Activated CD8-positive, alpha-beta memory T cell treated with anti-CD3 and anti-CD28 coated beads for 24 hours (primary cell): ENCODE data around the gene C6orf47.
"Not testable (repeated sequence)": the region's sequence is repeated elsewhere in the genome, so short reads cannot be mapped to it uniquely, and the experiment has no call there.

Source experiments
- DNase-seq: peaks from one replicate; pipeline ENCODE4 v3.0.0-alpha.2; 2020

Gene C6orf47

GRCh38 chr6:31660381-31661261 is at the start of gene C6orf47:
C6orf47 (minus strand) TSS chr6:31660778; CDS start chr6:31659947, 831 bp downstream.
- peak; percentile 89 for DNase-seq

GRCh38 chr6:31709157-31709556 is 48.6 kb upstream of the C6orf47 start:
- not testable (repeated sequence) for DNase-seq

- no peak for DNase-seq
These were observed 47.6 kb upstream of the C6orf47 start for GRCh38 chr6:31708224-31708623.

- DNase-seq, result no peak
These were observed 47.1 kb upstream of the C6orf47 start for GRCh38 chr6:31707701-31708100.

GRCh38 chr6:31706599-31706998 is 46.0 kb upstream of the C6orf47 start, which contains the start of gene LY6G6F:
LY6G6F (plus strand) TSS chr6:31706866; CDS start chr6:31706907, 41 bp downstream.
- no peak for DNase-seq

- DNase-seq, result no peak
These were observed 45.4 kb upstream of the C6orf47 start for GRCh38 chr6:31705931-31706330.

GRCh38 chr6:31702819-31703716 is 42.5 kb upstream of the C6orf47 start, which contains the start of gene ABHD16A:
ABHD16A (minus strand) TSS chr6:31703324; CDS start chr6:31703281, 43 bp downstream.
- peak; percentile 98 for DNase-seq

- DNase-seq, result no peak
These were observed 41.8 kb upstream of the C6orf47 start for GRCh38 chr6:31702405-31702818.

- no peak for DNase-seq
These were observed 41.3 kb upstream of the C6orf47 start for GRCh38 chr6:31701666-31702404.

GRCh38 chr6:31700740-31701401 is 40.3 kb upstream of the C6orf47 start:
- DNase-seq, result no peak

- DNase-seq, result no peak
These were observed 37.0 kb upstream of the C6orf47 start for GRCh38 chr6:31697555-31697954.

- DNase-seq, result no peak
These were observed 33.0 kb upstream of the C6orf47 start for GRCh38 chr6:31693535-31693934.

- DNase-seq, result no peak
These were observed 32.3 kb upstream of the C6orf47 start for GRCh38 chr6:31692886-31693285.

- DNase-seq, result no peak
These were observed 31.8 kb upstream of the C6orf47 start for GRCh38 chr6:31692353-31692752.

- DNase-seq, result no peak
These were observed 31.1 kb upstream of the C6orf47 start for GRCh38 chr6:31691564-31692108.

- DNase-seq, result no peak
These were observed 30.5 kb upstream of the C6orf47 start for GRCh38 chr6:31691078-31691463.

- DNase-seq, result no peak
These were observed 29.9 kb upstream of the C6orf47 start for GRCh38 chr6:31690231-31691077.

- DNase-seq, result no peak
These were observed 28.9 kb upstream of the C6orf47 start for GRCh38 chr6:31689249-31690110.

- no peak for DNase-seq
These were observed 27.5 kb upstream of the C6orf47 start for GRCh38 chr6:31687860-31688693.
